HG03378 (cell line): ENCODE data around the gene B4GALT2.

Source experiments
- ATAC-seq: cut with Tn5 transposase; IDR thresholded peaks from one replicate; pipeline ENCODE4 v1.9.1; 2021; ENCODE audit warnings: mild to moderate bottlenecking, moderate library complexity; ENCODE audit not compliant: unreplicated experiment

Gene B4GALT2

GRCh38 chr1:43946236-43947060 lies 32.6 kb upstream of the B4GALT2 start, which contains the start of gene IPO13:
Gene IPO13, plus strand, starts transcription at chr1:43946950. Its CDS starts 651 bp downstream, at chr1:43947601.
- ATAC-seq: peak; percentile 82

GRCh38 chr1:43947061-43947873 lies 31.7 kb upstream of the B4GALT2 start:
- ATAC-seq: peak; percentile 5

GRCh38 chr1:43947874-43948437 lies 31.1 kb upstream of the B4GALT2 start:
- no peak for ATAC-seq

GRCh38 chr1:43949678-43950077 lies 29.3 kb upstream of the B4GALT2 start:
- no peak for ATAC-seq

- ATAC-seq: no peak
Measured at GRCh38 chr1:43951021-43951985, 27.7 kb upstream of the B4GALT2 start.

GRCh38 chr1:43952731-43953346 lies 26.2 kb upstream of the B4GALT2 start:
- no peak for ATAC-seq

- ATAC-seq: no peak
Measured at GRCh38 chr1:43953361-43953760, 25.6 kb upstream of the B4GALT2 start.

- no peak for ATAC-seq
Measured at GRCh38 chr1:43954036-43954435, 25.0 kb upstream of the B4GALT2 start.

- ATAC-seq: no peak
Measured at GRCh38 chr1:43956234-43956633, 22.8 kb upstream of the B4GALT2 start.

GRCh38 chr1:43957407-43958040 lies 21.5 kb upstream of the B4GALT2 start:
- ATAC-seq: no peak

- no peak for ATAC-seq
Measured at GRCh38 chr1:43958351-43959255, 20.4 kb upstream of the B4GALT2 start.

GRCh38 chr1:43960798-43961197 lies 18.2 kb upstream of the B4GALT2 start:
- no peak for ATAC-seq

- no peak for ATAC-seq
Measured at GRCh38 chr1:43961692-43962091, 17.3 kb upstream of the B4GALT2 start.

- ATAC-seq: no peak
Measured at GRCh38 chr1:43962324-43962723, 16.7 kb upstream of the B4GALT2 start.

- no peak for ATAC-seq
Measured at GRCh38 chr1:43963006-43963405, 16.0 kb upstream of the B4GALT2 start.

- ATAC-seq: no peak
Measured at GRCh38 chr1:43963890-43964289, 15.1 kb upstream of the B4GALT2 start.

- ATAC-seq: no peak
Measured at GRCh38 chr1:43965316-43965715, 13.7 kb upstream of the B4GALT2 start.

- no peak for ATAC-seq
Measured at GRCh38 chr1:43968348-43968948, 10.6 kb upstream of the B4GALT2 start.
